Stimulated activated CD4-positive, alpha-beta T cell treated with anti-CD3 and anti-CD28 coated beads, TNF-alpha, amount 100 ng/mL, for 4 hours (primary cell): Measurements from ENCODE around the gene EYA3.
A peak's percentile ranks its signal among the peaks of the same experiment; 100 is the strongest.

Experiments
- DNase-seq, 3 experiments: peaks; one replicate each; pipeline ENCODE4 v3.0.0-alpha.2; 2020; ENCODE audit warnings: low read depth in 3 of 3

EYA3 gene

DNA sequence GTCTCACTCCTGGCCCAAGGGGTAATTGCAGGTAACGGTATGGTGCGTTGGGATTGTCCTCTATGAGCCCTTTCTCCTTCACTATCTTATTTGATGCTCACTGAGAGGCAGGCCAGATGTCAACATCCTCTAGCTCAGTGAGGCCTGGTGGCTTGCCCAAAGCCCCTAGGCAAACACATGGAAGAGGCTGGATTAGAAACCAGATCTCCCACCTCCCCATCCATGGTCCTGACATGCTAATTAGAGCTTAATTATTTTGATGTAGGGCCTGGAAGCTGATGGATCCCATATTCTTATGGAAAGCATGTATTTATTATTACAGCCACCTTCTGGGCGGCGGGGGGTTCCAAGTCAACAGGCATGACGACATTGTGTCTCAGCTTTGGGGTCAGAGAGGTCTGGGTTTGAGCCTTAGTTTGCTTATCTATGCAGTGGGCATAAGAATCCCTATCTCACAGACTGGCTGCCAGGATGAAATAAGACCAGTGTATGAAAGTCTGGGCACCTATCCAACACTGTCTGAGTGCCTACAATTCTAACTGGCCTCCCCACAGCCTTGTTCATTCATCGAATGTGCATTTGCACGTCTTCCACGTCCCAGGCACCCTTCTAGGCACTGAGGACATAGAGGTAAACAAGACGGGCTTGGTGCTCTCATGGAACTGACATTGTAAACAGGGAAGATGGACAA lies 147.4 kb downstream of the EYA3 start:
- DNase-seq, result no peak

DNA sequence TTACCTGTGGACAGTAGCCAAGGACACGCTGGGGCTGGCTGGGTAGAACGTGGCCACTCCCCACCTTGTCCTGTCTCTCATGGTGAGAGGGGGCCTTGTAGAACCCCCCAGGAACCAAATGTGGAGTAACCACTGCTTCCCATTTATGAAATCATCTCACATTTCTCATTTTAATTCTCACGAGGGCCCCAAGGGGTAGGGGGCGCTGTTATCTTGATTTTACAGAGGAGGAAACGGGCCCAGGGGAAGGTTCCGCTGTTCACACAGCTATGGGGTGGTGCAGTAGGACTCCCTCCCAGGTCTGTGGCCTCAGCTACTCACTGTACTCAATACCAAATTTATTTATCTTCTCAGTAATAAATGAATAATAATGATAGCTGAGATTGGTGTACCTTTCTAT lies 148.1 kb downstream of the EYA3 start:
- peak; percentile 44 to 72 (median 55) for DNase-seq

DNA sequence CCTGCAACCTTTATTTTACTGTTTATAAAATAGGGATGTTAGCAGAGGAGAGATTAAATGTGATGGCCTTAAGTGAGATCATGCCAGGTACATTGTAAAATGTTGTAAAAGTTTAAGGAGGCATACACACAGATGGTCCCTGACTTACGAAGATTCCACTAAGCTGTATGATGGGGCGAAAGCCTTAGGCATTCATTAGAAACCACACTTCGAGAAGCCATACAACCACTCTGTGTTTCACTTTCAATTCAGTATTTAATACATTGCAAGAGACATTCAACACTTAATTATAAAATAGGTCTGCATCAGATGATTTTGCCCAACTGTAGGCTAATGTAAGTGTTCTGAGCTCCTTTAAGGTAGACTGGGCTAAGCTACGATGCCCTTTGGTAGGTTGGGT lies 149.9 kb downstream of the EYA3 start:
- no peak for DNase-seq

DNA sequence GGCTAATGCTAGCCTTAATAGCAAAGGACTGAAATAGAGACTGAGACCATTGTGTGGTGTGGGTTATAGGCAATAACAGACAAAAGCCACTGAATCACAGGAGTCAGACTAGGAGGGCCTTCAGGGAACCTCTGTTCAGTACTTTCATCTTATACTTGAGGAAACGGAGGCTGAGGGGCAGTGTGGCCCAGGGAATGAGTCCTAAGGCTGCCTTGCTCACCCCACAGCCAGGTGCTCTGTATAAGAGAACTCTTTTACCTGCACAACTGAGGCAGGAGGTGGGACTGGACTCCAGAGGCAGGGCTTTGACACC lies 150.9 kb downstream of the EYA3 start:
- no peak for DNase-seq

DNA sequence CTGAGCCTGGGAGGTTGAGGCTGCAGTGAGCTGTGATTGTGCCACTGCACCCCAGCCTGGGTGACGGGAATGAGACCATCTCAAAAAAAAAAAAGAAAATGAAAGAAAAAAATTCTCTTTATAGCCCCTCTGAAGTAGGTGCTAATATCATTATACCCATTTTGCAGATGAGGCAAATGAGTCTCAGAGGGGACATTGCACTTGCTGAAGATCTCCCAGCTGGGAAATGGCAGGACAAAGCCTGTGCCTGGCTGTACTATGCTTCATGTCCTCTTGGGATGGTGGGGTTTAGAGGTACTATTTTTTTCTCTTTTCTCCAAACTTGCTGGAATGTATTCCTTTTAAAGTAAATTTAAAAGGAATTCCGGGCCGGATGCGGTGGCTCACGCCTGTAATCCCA lies 152.0 kb downstream of the EYA3 start:
- DNase-seq, result no peak

DNA sequence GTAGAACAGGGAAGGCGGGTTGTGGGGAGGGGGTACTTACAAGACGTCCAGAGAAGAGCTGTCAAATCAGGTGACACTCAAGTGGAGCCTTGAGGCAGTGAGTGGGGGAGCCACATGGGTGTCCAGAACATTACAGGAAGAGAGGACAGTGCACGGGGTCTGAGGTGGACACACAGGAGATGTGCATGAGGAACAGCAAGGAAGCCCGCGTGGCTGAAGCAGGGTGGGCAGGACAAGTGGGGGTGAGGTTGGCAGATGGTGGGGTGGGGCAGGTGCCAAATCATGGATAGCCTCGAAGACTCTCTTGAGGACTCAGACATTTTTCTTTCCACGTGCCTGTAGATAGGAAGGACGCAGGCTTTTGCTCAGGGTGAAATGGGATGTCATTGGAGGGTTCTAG lies 152.7 kb downstream of the EYA3 start:
- DNase-seq, result no peak

DNA sequence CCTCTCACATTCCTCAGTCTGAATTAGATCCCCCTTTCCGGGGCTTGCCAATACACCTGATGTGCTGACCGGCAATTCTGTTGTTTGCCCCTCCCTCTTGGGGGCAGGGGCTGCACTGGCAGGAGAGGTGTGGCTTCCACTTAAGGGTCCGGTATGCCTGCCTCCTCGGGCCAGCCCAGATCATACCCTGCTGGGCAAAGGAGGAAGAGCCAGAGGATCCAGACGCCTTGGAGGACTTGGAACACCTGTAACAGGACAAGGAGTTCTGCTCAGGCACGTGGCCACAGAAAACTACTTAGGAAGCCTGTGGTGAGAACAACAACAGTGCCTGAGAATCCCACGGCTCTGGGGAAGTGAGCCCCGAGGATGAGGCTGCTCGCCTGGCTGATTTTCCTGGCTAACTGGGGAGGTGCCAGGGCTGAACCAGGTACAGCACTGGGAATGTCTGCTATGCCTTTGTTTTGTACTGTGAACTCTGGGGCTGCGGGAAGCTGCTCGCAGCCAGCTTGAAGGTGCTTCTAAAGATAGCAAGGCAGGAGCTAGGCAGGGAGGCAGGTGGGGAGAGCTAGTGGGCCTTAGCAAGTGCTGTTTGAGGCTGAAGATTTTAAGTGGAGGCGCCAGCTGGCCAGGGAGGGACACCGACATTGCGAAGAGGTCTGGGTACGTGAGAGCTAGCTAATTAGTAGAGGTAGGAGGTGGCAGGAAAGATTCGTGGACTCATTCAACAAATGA lies 153.4 kb downstream of the EYA3 start, which contains the start of gene SMPDL3B:
Gene SMPDL3B (plus strand): TSS at position 183 of the 732 bp plus-strand sequence. CDS start 184 bp downstream, at position 367.
- no peak for DNase-seq

DNA sequence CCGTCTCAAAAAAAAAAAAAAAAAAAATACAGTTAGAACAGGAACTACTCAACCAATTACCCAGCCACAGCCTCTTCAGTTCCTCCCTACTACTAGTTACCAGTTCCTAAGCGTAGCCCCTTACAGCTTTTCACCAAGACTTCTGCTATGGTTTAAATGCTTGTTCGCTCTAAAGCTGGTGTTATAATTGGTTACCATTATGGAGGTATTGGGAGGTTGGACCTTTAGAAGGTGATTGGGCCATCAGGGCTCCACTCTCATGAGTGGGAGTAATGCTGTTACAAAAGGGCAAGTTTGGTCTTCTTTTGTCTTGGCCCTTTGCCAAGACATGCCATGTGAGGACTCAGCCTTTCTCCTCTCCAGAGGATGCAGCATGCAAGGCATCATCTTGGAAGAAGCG lies 156.7 kb downstream of the EYA3 start:
- DNase-seq, result no peak

DNA sequence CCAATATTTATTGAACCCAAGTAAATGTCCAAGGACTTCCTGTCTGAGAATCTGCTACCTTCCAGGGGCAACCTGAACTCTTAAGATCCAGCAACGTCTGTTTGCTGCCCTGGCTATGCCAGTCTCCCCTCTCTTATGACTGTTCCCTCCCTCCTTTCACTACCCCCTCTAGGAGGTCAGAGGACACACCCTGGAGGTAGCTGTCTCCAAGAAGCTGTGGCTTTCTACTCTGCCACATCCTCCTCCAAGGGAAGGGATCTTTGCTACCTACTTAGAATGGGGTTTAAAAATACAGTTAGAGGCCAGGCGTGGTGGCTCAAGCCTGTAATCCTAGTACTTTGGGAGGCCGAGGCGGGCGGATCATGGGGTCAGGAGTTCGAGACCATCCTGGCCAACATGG lies 157.2 kb downstream of the EYA3 start:
- no peak for DNase-seq

DNA sequence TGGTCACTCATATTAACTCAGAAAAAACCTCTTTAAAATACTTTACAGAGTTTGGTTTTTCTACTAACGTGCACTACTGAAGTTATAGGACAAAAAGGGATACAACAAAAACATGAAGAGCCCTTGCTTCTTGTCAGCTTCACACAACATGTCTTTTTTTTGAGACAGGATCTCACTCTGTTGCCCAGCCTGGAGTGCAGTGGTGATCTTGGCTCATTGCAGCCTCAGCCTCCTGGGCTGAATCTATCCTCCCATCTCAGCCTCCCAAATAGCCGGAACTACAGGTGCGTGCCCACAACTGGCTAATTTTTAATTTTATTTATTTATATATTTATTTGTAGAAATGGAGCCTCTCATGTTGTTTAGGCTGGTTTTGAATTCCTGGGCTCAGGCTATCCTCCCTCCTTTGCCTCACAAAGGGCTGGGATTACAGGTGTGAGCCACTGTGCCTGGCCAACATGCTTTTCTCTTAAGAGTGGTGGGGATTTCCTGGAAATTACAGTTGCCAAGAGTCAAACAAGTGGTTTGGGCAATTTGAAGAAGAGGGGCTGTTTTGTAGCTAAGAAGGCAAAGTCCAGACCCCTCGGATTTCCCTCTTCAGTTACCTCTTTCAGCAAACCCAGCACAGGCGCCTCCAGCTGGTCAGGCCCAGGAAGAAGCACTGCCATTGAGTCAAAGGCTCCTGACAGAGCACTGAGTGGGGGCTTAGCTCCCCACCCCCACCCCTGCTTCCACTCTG lies 160.0 kb downstream of the EYA3 start:
- DNase-seq, result no peak

DNA sequence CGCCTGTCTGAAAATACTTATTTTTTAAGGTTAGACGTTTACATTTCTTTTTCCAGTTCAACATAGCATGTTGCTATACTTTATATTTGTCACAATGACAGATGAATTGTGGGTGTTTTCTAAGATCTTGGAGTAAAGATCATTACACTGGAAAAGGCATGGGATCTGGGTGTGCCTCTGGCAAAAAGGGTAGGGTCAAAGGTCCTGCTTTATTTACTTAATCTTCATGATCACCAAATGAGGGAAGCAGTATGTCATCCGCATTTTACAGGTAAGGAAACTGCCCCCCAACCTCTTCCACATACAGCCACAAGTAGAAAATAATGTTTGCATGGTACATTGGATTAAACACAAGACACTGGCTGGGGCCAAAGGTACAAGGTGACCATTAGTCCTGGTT lies 166.1 kb downstream of the EYA3 start:
- no peak for DNase-seq
